HCT116 (cell line): ENCODE results near the gene SUN5. TPM values are rescaled to one million over a fixed set of nuclear protein-coding genes. Genes with fewer than 3 reads are reported as not detected.

Experiments used
- ATAC-seq: fragments of 200-7000 bp; cut with Tn5 transposase; 2 replicates; pipeline ENCODE4 v1.9.1; 2020; ENCODE audit warnings: mild to moderate bottlenecking, moderate library complexity
- BruUV-seq: library from RNA; stranded (reverse); fragments of 400-500 nt; replicated peaks from 2 replicates; lab custom pipeline; 2021; lab: Mats Ljungman, UMichigan
- CTCF ChIA-PET: fragments of 300-600 bp; sonication (Branson Sonifier 250); formaldehyde crosslinking; loops from one replicate; lab custom pipeline; 2021; ENCODE audit warnings: antibody characterized with exemption; lab: Charles Lee
- POLR2A ChIA-PET: fragments of 300-600, 350-600 bp; sonication (Branson Sonifier 250); formaldehyde crosslinking; loops from one replicate; lab custom pipeline; 2021; ENCODE audit warnings: antibody characterized with exemption; lab: Charles Lee
- RAD21 ChIA-PET, 2 experiments: fragments of 300-600 bp; sonication (Branson Sonifier 250); formaldehyde crosslinking; loops; one replicate each; lab custom pipeline; 2023; ENCODE audit warnings: low total read pairs in 2 of 2; ENCODE audit not compliant: uncharacterized antibody in 2 of 2, unreplicated experiment in 2 of 2, low non-redundant PET in 1 of 2; lab: Charles Lee
- DNase-seq: peaks from one replicate; pipeline ENCODE4 v3.0.0-alpha.2; 2010; ENCODE audit warnings: low read depth, low spot score
- H2AFZ ChIP-seq: fragments of 200-600 bp; shearing (Covaris generic), sonication (generic); 2 replicates; pipeline ENCODE4 v1.6.1; 2017; ENCODE audit warnings: low read depth, mixed run types, mixed read lengths, antibody characterized with exemption, low read length; ENCODE audit not compliant: poor library complexity, severe bottlenecking
- H3K27ac ChIP-seq: 2 replicates; pipeline ENCODE4 v1.5.1; 2012; ENCODE audit warnings: low read depth, low read length
- H3K27me3 ChIP-seq: fragments of 200-600 bp; sonication (generic); 2 replicates; pipeline ENCODE4 v1.6.1; 2016; ENCODE audit warnings: mixed run types, low read length, mixed read lengths; ENCODE audit not compliant: insufficient read depth
- H3K36me3 ChIP-seq, 2 experiments: fragments of 200-500 bp in 1 of 2; fragments of 200-600 bp in 1 of 2; sonication (Bioruptor generic) in 1 of 2; sonication (generic) in 1 of 2; 2 replicates each; pipeline versions ENCODE4 v1.5.1 to v1.6.1; 2014 to 2016; ENCODE audit warnings: low read length in 2 of 2, inconsistent platforms in 1 of 2, mixed read lengths in 1 of 2, mixed run types in 1 of 2; ENCODE audit not compliant: insufficient read depth in 2 of 2, control insufficient read depth in 1 of 2
- H3K4me1 ChIP-seq, 2 experiments: fragments of 200-600 bp in 1 of 2; sonication (generic) in 1 of 2; 2 replicates each; pipeline versions ENCODE4 v1.5.1 to v1.6.1; 2012 to 2017; ENCODE audit warnings: low read length in 2 of 2, inconsistent platforms in 1 of 2, mild to moderate bottlenecking in 1 of 2, mixed read lengths in 1 of 2, mixed run types in 1 of 2, moderate library complexity in 1 of 2; ENCODE audit not compliant: insufficient read depth in 2 of 2, control insufficient read depth in 1 of 2
- H3K4me2 ChIP-seq: fragments of 200-600 bp; sonication (generic); 2 replicates; pipeline ENCODE4 v1.6.1; 2017; ENCODE audit warnings: mixed run types, low read length, mixed read lengths
- H3K4me3 ChIP-seq, 2 experiments: fragments of 200-600 bp in 1 of 2; sonication (generic) in 1 of 2; replicated peaks in 1 of 2; 2 replicates each; pipeline ENCODE4 v1.5.1; 2011 to 2016; ENCODE audit warnings: low read length in 2 of 2, control low read depth in 1 of 2, low read depth in 1 of 2, mild to moderate bottlenecking in 1 of 2, mixed read lengths in 1 of 2, mixed run types in 1 of 2
- H3K79me2 ChIP-seq: fragments of 200-600 bp; sonication (generic); 2 replicates; pipeline ENCODE4 v1.6.1; 2017; ENCODE audit warnings: mild to moderate bottlenecking, mixed run types, low read length, moderate library complexity, mixed read lengths; ENCODE audit not compliant: insufficient read depth
- H3K9ac ChIP-seq: fragments of 200-600 bp; sonication (generic); 2 replicates; pipeline ENCODE4 v1.6.1; 2016; ENCODE audit warnings: low read length, mixed read lengths
- H3K9me2 ChIP-seq: fragments of 200-600 bp; sonication (generic), shearing (Covaris generic); 2 replicates; pipeline ENCODE4 v1.6.1; 2017; ENCODE audit warnings: mixed run types, mild to moderate bottlenecking, moderate library complexity; ENCODE audit not compliant: insufficient read depth
- H3K9me3 ChIP-seq, 2 experiments: fragments of 200-500 bp in 1 of 2; fragments of 200-600 bp in 1 of 2; sonication (Bioruptor generic) in 1 of 2; sonication (generic) in 1 of 2; 2 replicates each; pipeline ENCODE4 v1.6.1; 2014 to 2017; ENCODE audit warnings: low read length in 2 of 2, mixed read lengths in 2 of 2, inconsistent platforms in 1 of 2, low read depth in 1 of 2, mild to moderate bottlenecking in 1 of 2, mixed run types in 1 of 2, moderate library complexity in 1 of 2; ENCODE audit not compliant: control insufficient read depth in 1 of 2, insufficient read depth in 1 of 2
- H4K20me1 ChIP-seq: fragments of 200-600 bp; sonication (generic), shearing (Covaris generic); 2 replicates; pipeline ENCODE4 v1.6.1; 2017; ENCODE audit warnings: mixed run types, mild to moderate bottlenecking, moderate library complexity; ENCODE audit not compliant: insufficient read depth
- CTCF ChIP-seq, 3 experiments: fragments of 200-600 bp in 1 of 3; sonication (generic) in 1 of 3; IDR thresholded peaks in 2 of 3; conservative IDR thresholded peaks in 1 of 3; 2 replicates each; pipeline ENCODE4 v1.5.1; 2012 to 2017; ENCODE audit warnings: low read depth in 2 of 3, low read length in 2 of 3, antibody characterized with exemption in 1 of 3, borderline replicate concordance in 1 of 3, control low read depth in 1 of 3, mild to moderate bottlenecking in 1 of 3, mixed read lengths in 1 of 3, mixed run types in 1 of 3, moderate library complexity in 1 of 3; ENCODE audit not compliant: insufficient read depth in 1 of 3
- FOSL1 ChIP-seq: IDR thresholded peaks from 2 replicates; pipeline ENCODE4 v1.6.1; 2012; ENCODE audit warnings: low read depth
- JUND ChIP-seq: IDR thresholded peaks from 2 replicates; pipeline ENCODE4 v1.6.1; 2012
- POLR2A ChIP-seq: IDR thresholded peaks from 2 replicates; pipeline ENCODE4 v1.7.0; 2011; ENCODE audit warnings: borderline replicate concordance; ENCODE audit not compliant: insufficient read depth, insufficient read length; ENCODE audit errors: extremely low read depth
- RAD21 ChIP-seq: IDR thresholded peaks from 2 replicates; pipeline ENCODE4 v1.6.1; 2012; ENCODE audit warnings: low read depth, mild to moderate bottlenecking
- SIN3A ChIP-seq: IDR thresholded peaks from 2 replicates; pipeline ENCODE4 v1.6.1; 2012; ENCODE audit warnings: low read depth
- SP1 ChIP-seq: IDR thresholded peaks from 2 replicates; pipeline ENCODE4 v1.6.1; 2012; ENCODE audit warnings: low read depth
- ZNF274 ChIP-seq: fragments of 200-500 bp; sonication (Bioruptor generic); IDR thresholded peaks from 2 replicates; pipeline ENCODE4 v1.6.1; 2014; ENCODE audit warnings: mild to moderate bottlenecking, low read depth, low read length, inconsistent platforms
- intact Hi-C: fragments of 100-400 bp; cut with micrococcal nuclease; formaldehyde crosslinking; loops from 2 replicates; pipeline ENCODE4 v1.10.0; 2022
- total RNA-seq: library from RNA; stranded (reverse); gene quantifications from one replicate; pipeline ENCODE4 v1.2.1, GENCODE V29; 2021; ENCODE audit not compliant: unreplicated experiment
- TF ChIP-seq, protein P1 (sequence below): IDR thresholded peaks from 2 replicates; pipeline ENCODE4 v1.6.1; 2012

The SUN5 gene
- total RNA-seq, 1 experiment from 2014 or later = not detected

DNA sequence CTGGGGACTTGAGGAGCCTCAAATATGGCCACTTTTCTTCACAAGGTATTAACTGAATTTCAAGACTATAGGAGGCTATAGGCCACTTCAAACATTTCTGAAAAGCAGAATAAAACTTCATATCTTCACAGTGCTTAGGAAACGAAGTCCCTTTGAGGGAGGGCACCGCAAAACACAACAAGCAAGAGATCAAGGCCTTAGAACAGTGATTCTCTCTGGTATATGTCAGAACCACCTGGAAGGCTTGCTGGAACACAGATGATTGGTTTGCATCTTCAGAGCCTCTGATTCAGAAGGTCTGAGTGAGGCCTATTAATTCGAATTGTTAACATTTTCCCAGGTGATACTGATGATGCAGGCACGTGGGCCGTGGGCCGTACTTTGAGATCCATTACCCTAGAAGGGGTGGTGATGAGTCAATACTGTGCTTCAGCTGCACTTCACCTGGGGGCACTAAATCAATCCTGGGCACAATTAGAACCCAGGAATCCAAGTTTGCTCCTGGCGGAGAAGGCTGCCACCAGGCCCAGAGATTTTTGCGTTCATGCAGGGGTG is 10.7 kb downstream of the SUN5 start:
- H3K4me2 ChIP-seq = no peak overlapping the region
- peaks cover 0 to 3% of the 10 kb centered on the region in 2 experiments; a peak in 1 of 4 replicates for H3K9me3 ChIP-seq
- no peaks in the 10 kb centered on the region for H3K79me2 ChIP-seq
- no TSS peak for BruUV-seq
- ATAC-seq (no peak), DNase-seq (no peak)
- no peaks in the 10 kb centered on the region for H3K36me3 ChIP-seq
- CTCF ChIA-PET = no interaction called here
- no peaks in the 10 kb centered on the region for H3K9me2 ChIP-seq
- intact Hi-C loops = no loop called here
- no peak overlapping the region for H3K27ac ChIP-seq
- H3K4me1 ChIP-seq = no peaks in the 10 kb centered on the region
- H2AFZ ChIP-seq = no peak overlapping the region
- H3K4me3 ChIP-seq = no peak overlapping the region
- RAD21 ChIA-PET = no interaction called here
- TF ChIP-seq CTCF (IDR thresholded peaks at IDR 0.05 in 2 of 3, conservative IDR thresholded peaks at IDR 0.05 in 1 of 3; ENCODE audit: borderline replicate concordance in 1 of 3, insufficient read depth in 1 of 3, low read depth in 2 of 3, low read length in 2 of 3) (no peak), JUND (no peak), RAD21 (no peak), FOSL1 (no peak), ZNF274 (no peak), SIN3A (no peak), POLR2A (no peak), SP1 (no peak)
- TF ChIP-seq, protein P1, sequence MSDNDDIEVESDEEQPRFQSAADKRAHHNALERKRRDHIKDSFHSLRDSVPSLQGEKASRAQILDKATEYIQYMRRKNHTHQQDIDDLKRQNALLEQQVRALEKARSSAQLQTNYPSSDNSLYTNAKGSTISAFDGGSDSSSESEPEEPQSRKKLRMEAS = no peak
- H4K20me1 ChIP-seq = no peaks in the 10 kb centered on the region
- no peaks in the 10 kb centered on the region for H3K27me3 ChIP-seq
- POLR2A ChIA-PET = no interaction called here
- H3K9ac ChIP-seq = no peak overlapping the region
